GM19193 (cell line): ENCODE data around the gene THOC5.

Source experiments
- POLR2A ChIP-seq: IDR thresholded peaks from 4 replicates; pipeline ENCODE4 v1.6.1; 2011; ENCODE audit not compliant: insufficient read depth, insufficient read length; ENCODE audit errors: extremely low read depth

Gene THOC5

GRCh38 chr22:29481265-29482000, 72.1 kb downstream of the THOC5 start:
- TF ChIP-seq POLR2A, result no peak

- no peak for TF ChIP-seq POLR2A
Measured at GRCh38 chr22:29480512-29481264, 72.9 kb downstream of the THOC5 start.

GRCh38 chr22:29480262-29480511, 73.4 kb downstream of the THOC5 start:
- no peak for TF ChIP-seq POLR2A

- TF ChIP-seq POLR2A, result no peak
Measured at GRCh38 chr22:29479417-29480261, 73.9 kb downstream of the THOC5 start, which contains the start of gene NEFH. Gene NEFH, plus strand, starts transcription at chr22:29480218. Its CDS starts 45 bp downstream, at chr22:29480263.

- no peak for TF ChIP-seq POLR2A
Measured at GRCh38 chr22:29478326-29479276, 75.0 kb downstream of the THOC5 start.

- TF ChIP-seq POLR2A, result no peak
Measured at GRCh38 chr22:29477723-29478318, 75.7 kb downstream of the THOC5 start.

- TF ChIP-seq POLR2A, result no peak
Measured at GRCh38 chr22:29476116-29476515, 77.4 kb downstream of the THOC5 start.

- no peak for TF ChIP-seq POLR2A
Measured at GRCh38 chr22:29475550-29475949, 78.0 kb downstream of the THOC5 start.

- TF ChIP-seq POLR2A, result no peak
Measured at GRCh38 chr22:29473001-29473400, 80.6 kb downstream of the THOC5 start.

- TF ChIP-seq POLR2A, result no peak
Measured at GRCh38 chr22:29470159-29470855, 83.2 kb downstream of the THOC5 start.

- no peak for TF ChIP-seq POLR2A
Measured at GRCh38 chr22:29469755-29470154, 83.8 kb downstream of the THOC5 start.

GRCh38 chr22:29464581-29464980, 89.0 kb downstream of the THOC5 start:
- TF ChIP-seq POLR2A, result no peak

GRCh38 chr22:29463629-29464028, 89.9 kb downstream of the THOC5 start:
- TF ChIP-seq POLR2A, result no peak

GRCh38 chr22:29461263-29461662, 92.3 kb downstream of the THOC5 start:
- no peak for TF ChIP-seq POLR2A

GRCh38 chr22:29459773-29460172, 93.8 kb downstream of the THOC5 start:
- TF ChIP-seq POLR2A, result no peak
